Measurements from ENCODE around the gene COA6.

GRCh38 chr1:234371414-234371813 is 1.8 kb upstream of the COA6 start:
- TF ChIP-seq CTCF (conservative IDR thresholded peaks at IDR 0.05 in 1 of 2, IDR thresholded peaks at IDR 0.05 in 1 of 2; ENCODE audit: extremely low read depth in 1 of 2, insufficient read depth in 1 of 2, low read depth in 1 of 2, low read length in 2 of 2) (no peak), EZH2 (IDR thresholded peaks at IDR 0.05; ENCODE audit: borderline replicate concordance, low read length) (no peak)

Measured in mammary epithelial cell (primary cell).